SK-N-SH (cell line): ENCODE data around the gene GABRG3. TPM values are rescaled to one million over a fixed set of nuclear protein-coding genes. Genes with fewer than 3 reads are reported as not detected.

Source experiments
- CTCF ChIA-PET: fragments of 300-600, 350-600 bp; formaldehyde crosslinking; extraction: SDS; loops from one replicate; lab custom pipeline; 2021; lab: Yijun Ruan, JAX
- POLR2A ChIA-PET: fragments of 350-600 bp; sonication (Branson Sonifier 250); formaldehyde crosslinking; extraction: SDS; loops from one replicate; lab custom pipeline; 2020; ENCODE audit warnings: antibody characterized with exemption, inconsistent platforms; lab: Yijun Ruan, JAX
- DNase-seq: peaks from one replicate; pipeline ENCODE4 v3.0.0; 2012
- H2AFZ ChIP-seq: fragments of 200-600 bp; sonication (generic); 2 replicates; pipeline ENCODE4 v1.8.1; 2016; ENCODE audit warnings: antibody characterized with exemption, mild to moderate bottlenecking, low read depth
- H3F3A ChIP-seq: fragments of 200-600 bp; sonication (generic); replicated peaks from 2 replicates; pipeline ENCODE3; 2016; ENCODE audit warnings: antibody characterized with exemption, mild to moderate bottlenecking; ENCODE audit not compliant: insufficient read depth
- H3K27ac ChIP-seq, 2 experiments: fragments of 200-500 bp in 1 of 2; fragments of 200-600 bp in 1 of 2; sonication (Bioruptor generic) in 1 of 2; sonication (generic), shearing (Covaris generic) in 1 of 2; 2 replicates each; pipeline versions ENCODE4 v1.5.1 to v1.6.1; 2014 to 2016; ENCODE audit warnings: low read depth in 2 of 2, inconsistent platforms in 1 of 2, low read length in 1 of 2, mild to moderate bottlenecking in 1 of 2, mixed read lengths in 1 of 2
- H3K27me3 ChIP-seq: fragments of 200-600 bp; sonication (generic), shearing (Covaris generic); 2 replicates; pipeline ENCODE4 v1.6.1; 2016; ENCODE audit warnings: mixed run types; ENCODE audit not compliant: insufficient read depth
- H3K36me3 ChIP-seq, 2 experiments: fragments of 200-500 bp in 1 of 2; fragments of 200-600 bp in 1 of 2; sonication (Bioruptor generic) in 1 of 2; sonication (generic) in 1 of 2; replicated peaks in 1 of 2; 2 replicates each; pipeline versions ENCODE3 to v1.5.1; 2014 to 2016; ENCODE audit warnings: low read length in 1 of 2, mild to moderate bottlenecking in 1 of 2; ENCODE audit not compliant: insufficient read depth in 2 of 2, control insufficient read depth in 1 of 2
- H3K4me1 ChIP-seq, 2 experiments: fragments of 200-500 bp in 1 of 2; fragments of 200-600 bp in 1 of 2; sonication (Bioruptor generic) in 1 of 2; sonication (generic), shearing (Covaris generic) in 1 of 2; 2 replicates each; pipeline versions ENCODE4 v1.5.1 to v1.6.1; 2014 to 2016; ENCODE audit warnings: low read depth in 1 of 2, low read length in 1 of 2, mixed run types in 1 of 2; ENCODE audit not compliant: insufficient read depth in 2 of 2, control insufficient read depth in 1 of 2
- H3K4me2 ChIP-seq: fragments of 200-600 bp; sonication (generic), shearing (Covaris generic); 2 replicates; pipeline ENCODE4 v1.6.1; 2017; ENCODE audit warnings: mixed run types
- H3K4me3 ChIP-seq, 2 experiments: fragments of 200-500 bp in 1 of 2; fragments of 200-600 bp in 1 of 2; sonication (Bioruptor generic) in 1 of 2; sonication (generic), shearing (Covaris generic) in 1 of 2; 2 replicates each; pipeline versions ENCODE4 v1.5.1 to v1.8.1; 2014 to 2016; ENCODE audit warnings: low read depth in 2 of 2, inconsistent platforms in 1 of 2, low read length in 1 of 2, mild to moderate bottlenecking in 1 of 2, mixed read lengths in 1 of 2, moderate library complexity in 1 of 2
- H3K79me2 ChIP-seq: fragments of 200-600 bp; sonication (generic); 2 replicates; pipeline ENCODE4 v1.8.1; 2017; ENCODE audit warnings: mild to moderate bottlenecking; ENCODE audit not compliant: insufficient read depth
- H3K9ac ChIP-seq: fragments of 200-600 bp; sonication (generic); 2 replicates; pipeline ENCODE4 v1.6.1; 2017; ENCODE audit warnings: mixed run types
- H3K9me2 ChIP-seq: fragments of 200-600 bp; sonication (generic); 2 replicates; pipeline ENCODE4 v1.6.1; 2017; ENCODE audit warnings: mixed run types
- H3K9me3 ChIP-seq: fragments of 200-600 bp; sonication (generic); 2 replicates; pipeline ENCODE4 v1.6.1; 2017; ENCODE audit warnings: mixed run types, mild to moderate bottlenecking, moderate library complexity
- H4K20me1 ChIP-seq: fragments of 200-600 bp; sonication (generic); 2 replicates; pipeline ENCODE4 v1.6.1; 2017; ENCODE audit warnings: mild to moderate bottlenecking, mixed run types; ENCODE audit not compliant: insufficient read depth
- CHD2 ChIP-seq: fragments of 150-350 bp; IDR thresholded peaks from 2 replicates; pipeline ENCODE4 v1.6.1; 2018; ENCODE audit warnings: low read length; ENCODE audit not compliant: partially characterized antibody
- ELF1 ChIP-seq: IDR thresholded peaks from 2 replicates; pipeline ENCODE4 v1.4.0; 2012
- EP300 ChIP-seq, 2 experiments: IDR thresholded peaks; 2 replicates each; pipeline versions ENCODE4 v1.4.0 to v1.6.1; 2012; ENCODE audit warnings: borderline replicate concordance in 1 of 2, low read depth in 1 of 2, low read length in 1 of 2
- FOSL2 ChIP-seq: IDR thresholded peaks from 2 replicates; pipeline ENCODE4 v1.4.0; 2012; ENCODE audit warnings: low read depth, mild to moderate bottlenecking, moderate library complexity, borderline replicate concordance
- GATA2 ChIP-seq: sonication (generic); formaldehyde crosslinking; IDR thresholded peaks from 2 replicates; pipeline ENCODE4 v1.5.0; 2020; ENCODE audit warnings: mild to moderate bottlenecking, missing genetic modification reagents
- JUND ChIP-seq: IDR thresholded peaks from 2 replicates; pipeline ENCODE4 v1.4.0; 2012
- MEF2A ChIP-seq: IDR thresholded peaks from 2 replicates; pipeline ENCODE4 v1.4.0; 2012; ENCODE audit warnings: low read depth, borderline replicate concordance
- MXI1 ChIP-seq: IDR thresholded peaks from 2 replicates; pipeline ENCODE4 v1.6.1; 2012; ENCODE audit warnings: mild to moderate bottlenecking, low read depth, low read length, improper control_type of control experiment
- NRF1 ChIP-seq: IDR thresholded peaks from 2 replicates; pipeline ENCODE4 v1.6.1; 2012; ENCODE audit warnings: low read depth, mild to moderate bottlenecking, low read length
- RAD21 ChIP-seq: IDR thresholded peaks from 2 replicates; pipeline ENCODE4 v1.6.1; 2012; ENCODE audit warnings: mild to moderate bottlenecking, low read length
- RFX5 ChIP-seq: IDR thresholded peaks from 2 replicates; pipeline ENCODE4 v1.6.1; 2012; ENCODE audit warnings: mild to moderate bottlenecking, improper control_type of control experiment, low read length
- SMC3 ChIP-seq: IDR thresholded peaks from 2 replicates; pipeline ENCODE4 v1.6.1; 2012; ENCODE audit warnings: low read depth, low read length, improper control_type of control experiment
- TAF1 ChIP-seq: IDR thresholded peaks from 2 replicates; pipeline ENCODE4 v1.6.1; 2012; ENCODE audit warnings: low read depth, mild to moderate bottlenecking, low read length, moderate library complexity, borderline replicate concordance
- TEAD4 ChIP-seq: IDR thresholded peaks from 2 replicates; pipeline ENCODE4 v1.4.0; 2012; ENCODE audit warnings: mild to moderate bottlenecking, borderline replicate concordance; ENCODE audit not compliant: insufficient read depth
- WGBS: methylation state at CpG from one replicate; pipeline ENCODE4 v1.1.6; 2017; ENCODE audit warnings: low lambda C conversion rate; 5-methylcytosine and 5-hydroxymethylcytosine counted together
- polyA plus RNA-seq, 3 experiments: library from polyadenylated mRNA; depleted of rRNA; stranded (reverse); fragments of >200 nt; gene quantifications; 2 replicates each; pipeline ENCODE4 v1.2.3, GENCODE V29; 2012
- TF ChIP-seq, protein P1 (sequence below): fragments of 150-350 bp; IDR thresholded peaks from 2 replicates; pipeline ENCODE4 v1.6.1; 2016; ENCODE audit warnings: mild to moderate bottlenecking, low read depth, low read length
- TF ChIP-seq, protein P2 (sequence below): IDR thresholded peaks from 2 replicates; pipeline ENCODE4 v1.4.0; 2012; ENCODE audit warnings: low read depth, borderline replicate concordance
- TF ChIP-seq, protein P3 (sequence below): fragments of 150-350 bp; IDR thresholded peaks from 2 replicates; pipeline ENCODE4 v1.6.1; 2017; ENCODE audit warnings: antibody characterized with exemption, low read length, low read depth, borderline replicate concordance

GABRG3 gene
- polyA plus RNA-seq, 1 of the 3 experiments (the other 2 are of a cell fraction), result not detected

DNA sequence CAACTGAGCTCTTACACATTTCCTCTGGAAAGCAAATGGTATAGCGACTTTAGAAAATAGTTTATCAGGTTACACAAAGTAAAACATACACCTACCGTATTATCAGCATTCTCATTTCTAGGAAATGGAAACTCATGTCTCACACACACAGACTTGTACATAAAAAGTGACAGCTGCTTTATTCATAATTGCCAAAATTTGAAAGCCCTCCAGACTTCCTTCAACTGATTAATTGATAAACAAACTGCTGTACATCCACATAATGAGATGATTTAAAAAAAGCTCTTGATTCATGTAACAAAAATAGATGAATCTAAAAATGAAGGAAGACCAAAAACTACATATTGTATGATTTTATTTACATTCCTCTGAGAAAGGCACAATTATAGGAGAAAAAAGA is 425.5 kb downstream of the GABRG3 start:
- Histone ChIP-seq H3K9me3 (no peaks in the 10 kb centered on the region; the same call in 1 of the 2 replicates), H3K27me3 (no peaks in the 10 kb centered on the region), H3K4me2 (no peak overlapping the region), H3K4me3 (no peak overlapping the region), H2AFZ (no peak overlapping the region), H3K9me2 (no peaks in the 10 kb centered on the region), H3F3A (no peaks in the 10 kb centered on the region), H4K20me1 (no peaks in the 10 kb centered on the region), H3K27ac (no peak overlapping the region), H3K79me2 (no peaks in the 10 kb centered on the region), H3K4me1 (peaks cover 0 to 4% of the 10 kb centered on the region in 2 experiments; a peak in 1 of 4 replicates), H3K9ac (no peak overlapping the region), H3K36me3 (no peaks in the 10 kb centered on the region)
- CTCF ChIA-PET, result interaction anchor here (1.3 kb wide), 1 partner anchor 505 kb away, joined by 3 read pairs; no protein-coding TSS in a partner anchor
- POLR2A ChIA-PET, result no interaction called here
- TF ChIP-seq TAF1, result no peak
- TF ChIP-seq ELF1, result no peak
- TF ChIP-seq CHD2, result no peak
- no peak for TF ChIP-seq MEF2A
- no peak for TF ChIP-seq EP300 (IDR thresholded peaks at IDR 0.05; ENCODE audit: borderline replicate concordance in 1 of 2, low read depth in 1 of 2, low read length in 1 of 2)
- no peak for TF ChIP-seq MXI1
- TF ChIP-seq JUND, result no peak
- TF ChIP-seq FOSL2, result no peak
- TF ChIP-seq, protein P1, sequence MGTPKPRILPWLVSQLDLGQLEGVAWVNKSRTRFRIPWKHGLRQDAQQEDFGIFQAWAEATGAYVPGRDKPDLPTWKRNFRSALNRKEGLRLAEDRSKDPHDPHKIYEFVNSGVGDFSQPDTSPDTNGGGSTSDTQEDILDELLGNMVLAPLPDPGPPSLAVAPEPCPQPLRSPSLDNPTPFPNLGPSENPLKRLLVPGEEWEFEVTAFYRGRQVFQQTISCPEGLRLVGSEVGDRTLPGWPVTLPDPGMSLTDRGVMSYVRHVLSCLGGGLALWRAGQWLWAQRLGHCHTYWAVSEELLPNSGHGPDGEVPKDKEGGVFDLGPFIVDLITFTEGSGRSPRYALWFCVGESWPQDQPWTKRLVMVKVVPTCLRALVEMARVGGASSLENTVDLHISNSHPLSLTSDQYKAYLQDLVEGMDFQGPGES, result no peak
- no peak for DNase-seq
- WGBS, result 29% methylated on average over 2 of the region's 2 CpGs

DNA sequence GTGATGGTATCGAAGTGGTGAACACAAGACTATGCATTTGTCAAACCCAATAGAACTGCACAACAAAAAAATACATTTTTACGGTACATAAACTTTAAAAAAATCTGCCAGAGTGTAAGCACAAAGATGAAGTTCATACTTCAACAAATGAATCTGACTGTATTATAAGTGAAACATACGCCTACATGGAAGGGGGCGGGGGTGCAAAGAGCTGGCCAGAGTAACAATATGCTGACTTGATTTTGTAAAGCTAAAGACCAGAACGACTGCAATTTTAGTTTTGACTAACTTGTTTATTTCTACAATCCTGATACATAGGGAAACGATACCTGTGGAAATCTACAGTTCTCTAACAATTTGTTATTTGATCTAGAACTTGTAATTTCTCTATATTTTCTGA is 426.0 kb downstream of the GABRG3 start:
- H3F3A ChIP-seq, result no peaks in the 10 kb centered on the region
- no peak overlapping the region for H3K9ac ChIP-seq
- ChIA-PET CTCF (interaction anchor here (1.3 kb wide), 1 partner anchor 505 kb away, joined by 3 read pairs; no protein-coding TSS in a partner anchor), POLR2A (no interaction called here)
- H3K27ac ChIP-seq, result no peak overlapping the region
- no peaks in the 10 kb centered on the region; the same call in 1 of the 2 replicates for H3K9me3 ChIP-seq
- H3K4me2 ChIP-seq, result no peak overlapping the region
- no peak overlapping the region for H3K4me3 ChIP-seq
- 45% methylated on average over 6 of the region's 6 CpGs for WGBS
- no peaks in the 10 kb centered on the region for H3K9me2 ChIP-seq
- H4K20me1 ChIP-seq, result no peaks in the 10 kb centered on the region
- DNase-seq, result no peak
- TF ChIP-seq, protein P2, sequence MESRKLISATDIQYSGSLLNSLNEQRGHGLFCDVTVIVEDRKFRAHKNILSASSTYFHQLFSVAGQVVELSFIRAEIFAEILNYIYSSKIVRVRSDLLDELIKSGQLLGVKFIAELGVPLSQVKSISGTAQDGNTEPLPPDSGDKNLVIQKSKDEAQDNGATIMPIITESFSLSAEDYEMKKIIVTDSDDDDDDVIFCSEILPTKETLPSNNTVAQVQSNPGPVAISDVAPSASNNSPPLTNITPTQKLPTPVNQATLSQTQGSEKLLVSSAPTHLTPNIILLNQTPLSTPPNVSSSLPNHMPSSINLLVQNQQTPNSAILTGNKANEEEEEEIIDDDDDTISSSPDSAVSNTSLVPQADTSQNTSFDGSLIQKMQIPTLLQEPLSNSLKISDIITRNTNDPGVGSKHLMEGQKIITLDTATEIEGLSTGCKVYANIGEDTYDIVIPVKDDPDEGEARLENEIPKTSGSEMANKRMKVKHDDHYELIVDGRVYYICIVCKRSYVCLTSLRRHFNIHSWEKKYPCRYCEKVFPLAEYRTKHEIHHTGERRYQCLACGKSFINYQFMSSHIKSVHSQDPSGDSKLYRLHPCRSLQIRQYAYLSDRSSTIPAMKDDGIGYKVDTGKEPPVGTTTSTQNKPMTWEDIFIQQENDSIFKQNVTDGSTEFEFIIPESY, result no peak
- TF ChIP-seq NRF1 (no peak), RAD21 (no peak), SMC3 (no peak), EP300 (IDR thresholded peaks at IDR 0.05; ENCODE audit: borderline replicate concordance in 1 of 2, low read depth in 1 of 2, low read length in 1 of 2) (no peak), TEAD4 (no peak), GATA2 (CRISPR knock-in tag) (no peak), TAF1 (no peak), RFX5 (no peak)
- TF ChIP-seq, protein P3, sequence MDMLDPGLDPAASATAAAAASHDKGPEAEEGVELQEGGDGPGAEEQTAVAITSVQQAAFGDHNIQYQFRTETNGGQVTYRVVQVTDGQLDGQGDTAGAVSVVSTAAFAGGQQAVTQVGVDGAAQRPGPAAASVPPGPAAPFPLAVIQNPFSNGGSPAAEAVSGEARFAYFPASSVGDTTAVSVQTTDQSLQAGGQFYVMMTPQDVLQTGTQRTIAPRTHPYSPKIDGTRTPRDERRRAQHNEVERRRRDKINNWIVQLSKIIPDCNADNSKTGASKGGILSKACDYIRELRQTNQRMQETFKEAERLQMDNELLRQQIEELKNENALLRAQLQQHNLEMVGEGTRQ, result no peak
- TF ChIP-seq, all 33 proteins: peak for 0
- Histone ChIP-seq H3K36me3 (no peaks in the 10 kb centered on the region), H2AFZ (no peak overlapping the region), H3K4me1 (peaks cover 0 to 4% of the 10 kb centered on the region in 2 experiments; a peak in 2 of 4 replicates), H3K79me2 (no peaks in the 10 kb centered on the region), H3K27me3 (no peaks in the 10 kb centered on the region)
